VCaP (cell line): ENCODE measurements around the gene ARPC4.

Source experiments
- H3K27ac ChIP-seq: fragments of 450-650 bp; 2 replicates; pipeline ENCODE4 v1.5.1; 2017
- TF ChIP-seq, protein P1 (sequence below): fragments of 450-650 bp; conservative IDR thresholded peaks from 2 replicates; pipeline ENCODE4 v1.5.1; 2017; ENCODE audit warnings: mild to moderate bottlenecking, moderate library complexity

The ARPC4 gene

GRCh38 chr3:9781551-9781950 is 11.3 kb upstream of the ARPC4 start:
- H3K27ac ChIP-seq, result peak overlapping the region; percentile 34; the same call in 1 of the 2 replicates
- TF ChIP-seq, protein P1, sequence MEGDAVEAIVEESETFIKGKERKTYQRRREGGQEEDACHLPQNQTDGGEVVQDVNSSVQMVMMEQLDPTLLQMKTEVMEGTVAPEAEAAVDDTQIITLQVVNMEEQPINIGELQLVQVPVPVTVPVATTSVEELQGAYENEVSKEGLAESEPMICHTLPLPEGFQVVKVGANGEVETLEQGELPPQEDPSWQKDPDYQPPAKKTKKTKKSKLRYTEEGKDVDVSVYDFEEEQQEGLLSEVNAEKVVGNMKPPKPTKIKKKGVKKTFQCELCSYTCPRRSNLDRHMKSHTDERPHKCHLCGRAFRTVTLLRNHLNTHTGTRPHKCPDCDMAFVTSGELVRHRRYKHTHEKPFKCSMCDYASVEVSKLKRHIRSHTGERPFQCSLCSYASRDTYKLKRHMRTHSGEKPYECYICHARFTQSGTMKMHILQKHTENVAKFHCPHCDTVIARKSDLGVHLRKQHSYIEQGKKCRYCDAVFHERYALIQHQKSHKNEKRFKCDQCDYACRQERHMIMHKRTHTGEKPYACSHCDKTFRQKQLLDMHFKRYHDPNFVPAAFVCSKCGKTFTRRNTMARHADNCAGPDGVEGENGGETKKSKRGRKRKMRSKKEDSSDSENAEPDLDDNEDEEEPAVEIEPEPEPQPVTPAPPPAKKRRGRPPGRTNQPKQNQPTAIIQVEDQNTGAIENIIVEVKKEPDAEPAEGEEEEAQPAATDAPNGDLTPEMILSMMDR, result no peak

DNA sequence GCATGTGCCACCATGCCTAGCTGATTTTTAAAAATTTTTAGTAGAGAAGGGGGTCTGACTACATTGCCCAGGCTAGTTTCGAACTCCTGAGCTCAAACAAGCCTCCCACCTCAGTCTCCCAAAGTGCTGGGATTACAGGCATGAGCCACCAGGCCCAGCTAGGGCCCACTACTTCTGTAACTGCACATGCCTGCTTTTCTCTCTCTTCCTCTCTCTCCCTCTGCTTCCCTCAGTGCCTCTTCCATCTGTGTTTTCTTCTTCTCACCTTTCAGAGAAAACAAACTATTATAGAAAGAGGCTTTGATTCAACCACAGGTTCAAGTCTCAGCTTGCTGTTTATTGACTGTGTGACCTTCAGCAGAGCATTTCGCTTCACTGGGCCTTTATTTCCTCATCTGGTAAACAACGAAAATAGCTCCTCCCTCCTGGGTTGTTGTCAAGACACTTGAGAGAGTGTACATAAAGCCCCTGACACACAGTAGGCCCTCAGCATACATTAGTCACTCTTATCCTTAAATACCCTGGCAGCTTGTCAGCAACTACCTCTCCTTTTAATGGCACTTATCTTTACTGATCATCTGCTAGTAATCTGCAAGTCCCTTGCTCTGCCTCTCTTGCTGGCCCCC is 10.8 kb upstream of the ARPC4 start:
- TF ChIP-seq, protein P1, result no peak
- peak overlapping the region; percentile 34 for H3K27ac ChIP-seq

- TF ChIP-seq, protein P1, result peak; percentile 46
- peak overlapping the region; percentile 34 for H3K27ac ChIP-seq
Measured at GRCh38 chr3:9782770-9783169, 10.1 kb upstream of the ARPC4 start.

- H3K27ac ChIP-seq, result peak overlapping the region; percentile 34; the same call in 1 of the 2 replicates
- TF ChIP-seq, protein P1, result no peak
Measured at GRCh38 chr3:9783954-9784353, 8.9 kb upstream of the ARPC4 start.

DNA sequence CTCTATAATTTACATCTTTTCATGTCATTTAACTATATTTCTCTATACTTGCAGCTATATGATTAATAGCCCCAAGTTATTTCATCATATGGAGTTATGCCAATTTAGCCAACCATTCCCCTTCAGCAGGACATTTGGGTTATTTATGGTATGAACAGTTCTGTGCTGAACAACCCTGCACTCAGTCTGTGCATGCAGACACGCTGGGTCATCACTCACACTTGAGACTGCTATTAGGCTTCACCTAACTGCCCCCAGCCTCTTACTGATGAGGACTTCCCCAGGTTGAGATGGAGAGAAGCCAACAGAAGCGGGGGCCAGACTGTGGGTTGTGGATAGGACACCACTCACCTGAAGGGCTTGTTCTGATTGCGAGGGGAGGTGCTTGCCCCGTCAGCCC is 7.9 kb upstream of the ARPC4 start:
- H3K27ac ChIP-seq, result peak overlapping the region; percentile 52
- TF ChIP-seq, protein P1, result no peak

DNA sequence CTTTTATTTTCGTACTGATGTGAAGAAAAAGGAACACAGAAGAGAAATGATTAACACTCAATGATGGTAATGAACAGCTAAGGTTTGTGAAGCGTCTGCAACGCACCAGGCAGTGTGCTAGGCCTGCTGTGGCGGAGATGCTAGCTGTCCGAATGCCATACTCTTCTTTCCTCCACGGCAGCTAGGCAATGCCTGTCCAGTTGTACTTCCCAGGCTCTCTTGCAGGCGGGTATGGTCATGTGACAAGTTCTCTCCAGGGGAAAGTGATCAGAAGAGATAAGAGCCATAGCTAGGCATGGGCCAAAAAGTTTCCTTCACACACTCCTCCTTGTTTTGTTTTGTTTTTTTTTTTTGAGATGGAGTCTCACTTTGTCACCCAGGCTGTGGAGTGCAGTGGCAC is 7.3 kb upstream of the ARPC4 start:
- H3K27ac ChIP-seq, result peak overlapping the region; percentile 52
- TF ChIP-seq, protein P1, result no peak

GRCh38 chr3:9786209-9786739 is 6.6 kb upstream of the ARPC4 start:
- peak overlapping the region; percentile 52 for H3K27ac ChIP-seq
- TF ChIP-seq, protein P1, result no peak
